HepG2 (cell line): ENCODE measurements around the gene P4HA1. TPM values are rescaled to one million over a fixed set of nuclear protein-coding genes. Genes with fewer than 3 reads are reported as not detected.

Experiments
- AHDC1 ChIP-seq: sonication (generic); formaldehyde crosslinking; IDR thresholded peaks from 2 replicates; pipeline ENCODE4 v1.5.1; 2020; ENCODE audit warnings: mild to moderate bottlenecking, missing genetic modification reagents, borderline replicate concordance
- HNF1B ChIP-seq: sonication (generic); formaldehyde crosslinking; IDR thresholded peaks from 2 replicates; pipeline ENCODE4 v1.5.1; 2020; ENCODE audit warnings: mild to moderate bottlenecking, moderate library complexity, missing genetic modification reagents
- SALL1 ChIP-seq: sonication (generic); formaldehyde crosslinking; IDR thresholded peaks from 2 replicates; pipeline ENCODE4 v1.8.0; 2022; ENCODE audit warnings: mild to moderate bottlenecking, missing genetic modification reagents
- SP5 ChIP-seq: IDR thresholded peaks from 2 replicates; pipeline ENCODE4 v1.6.1; 2016; ENCODE audit warnings: low read depth, borderline replicate concordance
- ZNF724P ChIP-seq: sonication (generic); formaldehyde crosslinking; IDR thresholded peaks from 2 replicates; pipeline ENCODE4 v1.8.0; 2022; ENCODE audit warnings: missing genetic modification reagents, borderline replicate concordance
- ZNF740 ChIP-seq: sonication (generic); formaldehyde crosslinking; IDR thresholded peaks from 2 replicates; pipeline ENCODE4 v1.4.0; 2020; ENCODE audit warnings: missing genetic modification reagents
- polyA plus RNA-seq, 8 experiments: library from polyadenylated mRNA; depleted of rRNA in 3 of 8; stranded (reverse) in 7 of 8; unstranded in 1 of 8; fragments of >200 nt; fragmentation: Illumina TruSeq in 4 of 8; extraction: Trizol in 4 of 8; gene quantifications; 2 replicates each; pipeline versions ENCODE4 v1.2.1 to v1.2.3, GENCODE V29; 2011 to 2016; ENCODE audit warnings: low read depth in 4 of 8, missing spikeins in 1 of 8, mixed read lengths in 1 of 8; ENCODE audit not compliant: insufficient read depth in 1 of 8
- total RNA-seq, 5 experiments: library from RNA; depleted of rRNA; stranded (reverse); fragments of >200 nt; fragmentation: Illumina TruSeq; extraction: Trizol; gene quantifications; 2 replicates each; pipeline ENCODE4 v1.2.3, GENCODE V29; 2016; ENCODE audit warnings: low read depth in 1 of 5
- TF ChIP-seq, protein P1 (sequence below): sonication (generic); formaldehyde crosslinking; IDR thresholded peaks from 2 replicates; pipeline ENCODE4 v1.5.0; 2020; ENCODE audit warnings: mild to moderate bottlenecking, missing genetic modification reagents, borderline replicate concordance
- TF ChIP-seq, protein P2 (sequence below): fragments of 450-650 bp; IDR thresholded peaks from 2 replicates; pipeline ENCODE4 v1.6.1; 2017
- TF ChIP-seq, protein P3 (sequence below): sonication (generic); formaldehyde crosslinking; IDR thresholded peaks from 2 replicates; pipeline ENCODE4 v1.5.0; 2020; ENCODE audit warnings: missing genetic modification reagents

The P4HA1 gene
- total and polyA plus RNA-seq, 2 of the 13 experiments (the other 11 are each of a cell fraction or from before 2014, with no cell fraction given) = 63.1 to 196 TPM

- TF ChIP-seq, protein P1, sequence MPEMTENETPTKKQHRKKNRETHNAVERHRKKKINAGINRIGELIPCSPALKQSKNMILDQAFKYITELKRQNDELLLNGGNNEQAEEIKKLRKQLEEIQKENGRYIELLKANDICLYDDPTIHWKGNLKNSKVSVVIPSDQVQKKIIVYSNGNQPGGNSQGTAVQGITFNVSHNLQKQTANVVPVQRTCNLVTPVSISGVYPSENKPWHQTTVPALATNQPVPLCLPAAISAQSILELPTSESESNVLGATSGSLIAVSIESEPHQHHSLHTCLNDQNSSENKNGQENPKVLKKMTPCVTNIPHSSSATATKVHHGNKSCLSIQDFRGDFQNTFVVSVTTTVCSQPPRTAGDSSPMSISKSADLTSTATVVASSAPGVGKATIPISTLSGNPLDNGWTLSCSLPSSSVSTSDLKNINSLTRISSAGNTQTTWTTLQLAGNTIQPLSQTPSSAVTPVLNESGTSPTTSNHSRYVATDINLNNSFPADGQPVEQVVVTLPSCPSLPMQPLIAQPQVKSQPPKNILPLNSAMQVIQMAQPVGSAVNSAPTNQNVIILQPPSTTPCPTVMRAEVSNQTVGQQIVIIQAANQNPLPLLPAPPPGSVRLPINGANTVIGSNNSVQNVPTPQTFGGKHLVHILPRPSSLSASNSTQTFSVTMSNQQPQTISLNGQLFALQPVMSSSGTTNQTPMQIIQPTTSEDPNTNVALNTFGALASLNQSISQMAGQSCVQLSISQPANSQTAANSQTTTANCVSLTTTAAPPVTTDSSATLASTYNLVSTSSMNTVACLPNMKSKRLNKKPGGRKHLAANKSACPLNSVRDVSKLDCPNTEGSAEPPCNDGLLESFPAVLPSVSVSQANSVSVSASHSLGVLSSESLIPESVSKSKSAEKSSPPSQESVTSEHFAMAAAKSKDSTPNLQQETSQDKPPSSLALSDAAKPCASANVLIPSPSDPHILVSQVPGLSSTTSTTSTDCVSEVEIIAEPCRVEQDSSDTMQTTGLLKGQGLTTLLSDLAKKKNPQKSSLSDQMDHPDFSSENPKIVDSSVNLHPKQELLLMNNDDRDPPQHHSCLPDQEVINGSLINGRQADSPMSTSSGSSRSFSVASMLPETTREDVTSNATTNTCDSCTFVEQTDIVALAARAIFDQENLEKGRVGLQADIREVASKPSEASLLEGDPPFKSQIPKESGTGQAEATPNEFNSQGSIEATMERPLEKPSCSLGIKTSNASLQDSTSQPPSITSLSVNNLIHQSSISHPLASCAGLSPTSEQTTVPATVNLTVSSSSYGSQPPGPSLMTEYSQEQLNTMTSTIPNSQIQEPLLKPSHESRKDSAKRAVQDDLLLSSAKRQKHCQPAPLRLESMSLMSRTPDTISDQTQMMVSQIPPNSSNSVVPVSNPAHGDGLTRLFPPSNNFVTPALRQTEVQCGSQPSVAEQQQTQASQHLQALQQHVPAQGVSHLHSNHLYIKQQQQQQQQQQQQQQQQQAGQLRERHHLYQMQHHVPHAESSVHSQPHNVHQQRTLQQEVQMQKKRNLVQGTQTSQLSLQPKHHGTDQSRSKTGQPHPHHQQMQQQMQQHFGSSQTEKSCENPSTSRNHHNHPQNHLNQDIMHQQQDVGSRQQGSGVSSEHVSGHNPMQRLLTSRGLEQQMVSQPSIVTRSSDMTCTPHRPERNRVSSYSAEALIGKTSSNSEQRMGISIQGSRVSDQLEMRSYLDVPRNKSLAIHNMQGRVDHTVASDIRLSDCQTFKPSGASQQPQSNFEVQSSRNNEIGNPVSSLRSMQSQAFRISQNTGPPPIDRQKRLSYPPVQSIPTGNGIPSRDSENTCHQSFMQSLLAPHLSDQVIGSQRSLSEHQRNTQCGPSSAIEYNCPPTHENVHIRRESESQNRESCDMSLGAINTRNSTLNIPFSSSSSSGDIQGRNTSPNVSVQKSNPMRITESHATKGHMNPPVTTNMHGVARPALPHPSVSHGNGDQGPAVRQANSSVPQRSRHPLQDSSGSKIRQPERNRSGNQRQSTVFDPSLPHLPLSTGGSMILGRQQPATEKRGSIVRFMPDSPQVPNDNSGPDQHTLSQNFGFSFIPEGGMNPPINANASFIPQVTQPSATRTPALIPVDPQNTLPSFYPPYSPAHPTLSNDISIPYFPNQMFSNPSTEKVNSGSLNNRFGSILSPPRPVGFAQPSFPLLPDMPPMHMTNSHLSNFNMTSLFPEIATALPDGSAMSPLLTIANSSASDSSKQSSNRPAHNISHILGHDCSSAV (CRISPR knock-in tag) = no peak
- TF ChIP-seq, protein P2, sequence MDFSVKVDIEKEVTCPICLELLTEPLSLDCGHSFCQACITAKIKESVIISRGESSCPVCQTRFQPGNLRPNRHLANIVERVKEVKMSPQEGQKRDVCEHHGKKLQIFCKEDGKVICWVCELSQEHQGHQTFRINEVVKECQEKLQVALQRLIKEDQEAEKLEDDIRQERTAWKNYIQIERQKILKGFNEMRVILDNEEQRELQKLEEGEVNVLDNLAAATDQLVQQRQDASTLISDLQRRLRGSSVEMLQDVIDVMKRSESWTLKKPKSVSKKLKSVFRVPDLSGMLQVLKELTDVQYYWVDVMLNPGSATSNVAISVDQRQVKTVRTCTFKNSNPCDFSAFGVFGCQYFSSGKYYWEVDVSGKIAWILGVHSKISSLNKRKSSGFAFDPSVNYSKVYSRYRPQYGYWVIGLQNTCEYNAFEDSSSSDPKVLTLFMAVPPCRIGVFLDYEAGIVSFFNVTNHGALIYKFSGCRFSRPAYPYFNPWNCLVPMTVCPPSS = no peak
- TF ChIP-seq AHDC1 (CRISPR knock-in tag) (no peak), SALL1 (CRISPR knock-in tag) (no peak), ZNF724P (CRISPR knock-in tag) (no peak), SP5 (CRISPR knock-in tag) (no peak), ZNF740 (CRISPR knock-in tag) (no peak), HNF1B (CRISPR knock-in tag) (no peak)
- TF ChIP-seq, protein P3, sequence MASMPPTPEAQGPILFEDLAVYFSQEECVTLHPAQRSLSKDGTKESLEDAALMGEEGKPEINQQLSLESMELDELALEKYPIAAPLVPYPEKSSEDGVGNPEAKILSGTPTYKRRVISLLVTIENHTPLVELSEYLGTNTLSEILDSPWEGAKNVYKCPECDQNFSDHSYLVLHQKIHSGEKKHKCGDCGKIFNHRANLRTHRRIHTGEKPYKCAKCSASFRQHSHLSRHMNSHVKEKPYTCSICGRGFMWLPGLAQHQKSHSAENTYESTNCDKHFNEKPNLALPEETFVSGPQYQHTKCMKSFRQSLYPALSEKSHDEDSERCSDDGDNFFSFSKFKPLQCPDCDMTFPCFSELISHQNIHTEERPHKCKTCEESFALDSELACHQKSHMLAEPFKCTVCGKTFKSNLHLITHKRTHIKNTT (CRISPR knock-in tag) = no peak
Observed at GRCh38 chr10:73117976-73118743, 21.5 kb upstream of the P4HA1 start (continued).
